HTR-8/SVneo (cell line): ENCODE data around the gene ADAMTSL1.

ENCODE experiments used
- DNase-seq: peaks from one replicate; pipeline ENCODE4 v3.0.0; 2011; ENCODE audit warnings: low spot score, mixed read lengths; ENCODE audit not compliant: insufficient read length
- FAIRE-seq: peaks from 2 replicates; lab custom pipeline; 2011; peaks lifted over from hg19 to GRCh38; lab: Jason Lieb, UNC

ADAMTSL1 gene

DNA sequence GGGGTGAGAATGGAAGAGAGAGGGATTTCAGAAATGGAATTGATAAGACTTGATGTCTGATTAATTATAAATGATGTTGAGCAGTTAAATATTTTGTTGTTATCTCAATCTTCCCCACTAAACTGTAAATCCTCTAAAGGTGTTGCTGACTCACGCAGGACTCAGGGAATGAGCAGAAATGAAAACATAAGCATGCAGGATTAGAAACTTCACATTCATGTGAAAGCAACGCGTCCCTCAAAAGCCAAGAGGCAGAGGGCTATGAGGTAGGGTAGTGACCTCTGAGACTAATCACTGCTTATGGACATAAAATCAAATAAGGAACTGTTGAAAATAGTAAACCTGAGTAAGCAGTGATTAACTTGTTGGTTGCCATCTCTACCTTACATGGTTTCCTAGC, 21.1 kb downstream of the ADAMTSL1 start:
- DNase-seq (no peak), FAIRE-seq (no peak)

DNA sequence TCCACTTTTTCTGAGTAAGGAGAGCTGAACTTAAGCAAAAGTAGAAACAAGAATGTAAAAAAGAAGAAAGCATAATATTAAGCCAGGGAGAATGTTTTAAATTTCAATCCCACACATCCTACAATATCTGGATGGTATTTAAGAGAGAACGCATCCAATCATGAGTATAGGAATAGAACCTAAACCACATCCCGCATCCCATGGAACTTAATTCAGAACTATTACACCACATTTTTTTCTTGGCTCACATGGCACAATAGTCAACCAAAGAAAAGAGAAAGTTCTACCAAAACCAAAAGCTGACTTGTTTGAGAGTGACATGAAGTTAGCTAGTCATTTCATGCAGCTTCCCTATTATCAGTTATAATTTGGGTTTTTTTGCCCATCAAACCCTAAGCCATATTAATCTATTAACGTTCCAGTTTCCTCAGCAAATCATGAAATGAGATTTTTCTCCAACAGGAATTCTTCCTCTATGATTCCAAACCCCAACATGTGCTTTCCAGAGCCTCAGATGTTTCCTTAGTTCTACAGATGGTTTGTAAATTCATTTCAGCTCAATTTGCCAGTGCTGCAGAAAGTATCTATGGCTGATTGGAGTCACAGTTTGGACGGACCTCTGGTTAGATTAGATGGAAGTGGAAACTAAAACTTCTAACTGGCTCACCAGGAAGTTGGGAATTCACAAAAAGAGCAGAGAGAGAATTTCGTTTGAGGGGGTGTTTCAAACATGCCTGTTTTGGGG, 22.5 kb downstream of the ADAMTSL1 start:
- DNase-seq (no peak), FAIRE-seq (no peak)

DNA sequence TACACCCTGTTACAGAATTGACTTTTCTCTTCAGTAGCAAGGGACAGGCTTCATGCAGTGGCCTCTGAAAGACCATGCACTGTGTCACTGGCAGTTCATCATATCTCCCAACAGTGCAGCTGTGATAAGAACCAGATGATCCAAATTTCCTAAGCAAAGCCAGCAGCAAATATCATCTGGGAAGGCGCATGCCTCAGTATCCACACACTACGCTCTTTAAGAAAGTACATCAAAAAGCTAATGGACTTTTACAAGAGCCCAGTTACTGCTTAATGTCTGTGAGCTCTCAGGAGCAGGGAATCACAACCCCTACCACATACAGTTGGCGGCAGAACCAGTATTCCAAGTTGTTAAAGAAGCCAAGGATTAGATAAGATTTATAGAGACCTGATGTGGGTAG, 25.1 kb downstream of the ADAMTSL1 start:
- DNase-seq (no peak), FAIRE-seq (no peak)

DNA sequence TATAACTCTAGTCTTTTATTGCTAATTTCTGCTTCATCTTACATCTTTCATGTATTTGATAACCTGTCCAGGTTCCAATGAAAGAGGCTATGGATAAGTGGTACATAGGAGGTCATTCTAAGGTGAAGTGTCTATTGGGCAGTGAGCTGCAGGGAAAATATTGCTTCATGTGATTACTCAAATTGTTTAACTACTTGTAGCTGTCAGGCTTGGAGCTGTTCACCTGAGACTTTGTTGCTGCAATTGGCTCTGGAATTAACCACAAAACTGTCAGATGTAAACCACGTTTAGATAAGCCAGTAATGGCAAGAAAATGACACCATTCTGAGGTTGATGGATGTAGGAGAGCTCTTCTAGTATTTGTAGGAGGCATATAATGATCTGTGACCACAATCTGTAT, 26.0 kb downstream of the ADAMTSL1 start:
- FAIRE-seq (no peak), DNase-seq (no peak)

DNA sequence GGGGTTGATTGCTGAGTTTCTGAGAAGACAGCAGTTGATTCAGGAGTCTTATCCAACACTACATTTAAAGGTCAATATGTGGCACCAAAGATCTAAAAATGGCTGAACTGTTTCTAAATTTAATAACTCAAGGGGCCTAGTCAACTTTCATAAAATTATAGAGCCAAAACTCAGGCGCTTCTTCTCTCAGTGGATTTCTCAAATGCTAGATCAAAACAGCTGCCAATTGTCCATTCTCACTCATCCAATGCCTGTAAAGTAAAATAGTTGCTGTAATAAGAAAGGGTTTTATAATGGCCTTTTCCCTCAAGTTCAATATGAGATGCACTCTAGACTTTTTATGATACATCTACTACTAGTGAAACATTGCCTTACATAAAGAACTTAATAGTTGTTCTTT, 26.5 kb downstream of the ADAMTSL1 start:
- FAIRE-seq (no peak), DNase-seq (no peak)

DNA sequence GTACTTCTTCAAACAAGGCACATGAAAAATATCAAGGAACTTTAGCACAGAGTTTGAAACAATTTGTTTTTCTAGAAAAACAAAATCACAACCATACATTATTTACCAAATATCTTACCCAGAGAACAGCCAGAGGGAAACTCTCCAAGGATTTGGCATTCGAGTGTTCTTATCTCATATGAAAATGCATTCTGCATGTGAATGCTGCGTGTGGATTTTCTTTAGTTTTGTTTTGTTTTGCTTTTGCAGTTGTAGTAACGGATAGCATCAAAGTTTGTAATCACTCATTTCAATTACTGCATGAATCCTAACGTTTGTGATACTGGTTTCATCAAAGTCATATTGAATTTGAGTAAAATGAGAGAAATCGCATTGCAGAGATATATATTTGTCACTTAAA, 28.0 kb downstream of the ADAMTSL1 start:
- no peak for DNase-seq
- FAIRE-seq: no peak

DNA sequence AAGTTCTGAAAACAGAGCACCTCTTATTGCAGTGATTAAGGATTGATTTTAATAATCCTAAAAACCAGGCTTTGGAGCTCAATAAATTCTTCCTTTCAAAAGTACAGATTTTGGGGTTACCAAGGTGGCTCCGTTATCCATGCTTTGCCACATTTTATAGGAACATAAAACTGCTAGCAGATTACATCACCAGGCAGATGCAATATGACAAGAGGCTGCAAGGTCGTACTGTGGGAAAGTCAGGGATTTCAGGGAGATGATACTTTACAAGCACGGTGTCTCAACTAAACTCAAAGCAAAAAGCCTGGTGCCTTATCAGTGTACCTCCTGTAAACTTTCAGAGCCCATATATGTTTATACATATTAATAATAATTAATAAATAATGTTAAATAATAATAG, 28.6 kb downstream of the ADAMTSL1 start:
- no peak for FAIRE-seq

DNA sequence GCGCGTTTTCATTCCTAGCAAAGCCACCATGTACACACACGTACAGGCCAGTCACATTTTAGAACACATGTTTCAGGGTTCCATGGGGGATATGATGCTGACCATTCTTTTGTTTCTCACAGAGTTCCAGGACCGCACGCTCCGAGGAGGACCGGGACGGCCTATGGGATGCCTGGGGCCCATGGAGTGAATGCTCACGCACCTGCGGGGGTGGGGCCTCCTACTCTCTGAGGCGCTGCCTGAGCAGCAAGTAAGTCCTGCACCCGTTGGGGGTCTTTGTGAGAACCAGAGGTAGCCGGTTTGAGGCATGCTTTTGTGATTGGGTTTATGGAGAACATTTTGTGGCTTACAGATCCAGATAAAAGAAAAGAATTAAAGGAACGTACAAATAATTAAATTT, 30.8 kb downstream of the ADAMTSL1 start:
- FAIRE-seq: no peak
- DNase-seq: no peak

More for the DNA sequence above, 28.6 kb downstream of the ADAMTSL1 start:
- no peak for DNase-seq

DNA sequence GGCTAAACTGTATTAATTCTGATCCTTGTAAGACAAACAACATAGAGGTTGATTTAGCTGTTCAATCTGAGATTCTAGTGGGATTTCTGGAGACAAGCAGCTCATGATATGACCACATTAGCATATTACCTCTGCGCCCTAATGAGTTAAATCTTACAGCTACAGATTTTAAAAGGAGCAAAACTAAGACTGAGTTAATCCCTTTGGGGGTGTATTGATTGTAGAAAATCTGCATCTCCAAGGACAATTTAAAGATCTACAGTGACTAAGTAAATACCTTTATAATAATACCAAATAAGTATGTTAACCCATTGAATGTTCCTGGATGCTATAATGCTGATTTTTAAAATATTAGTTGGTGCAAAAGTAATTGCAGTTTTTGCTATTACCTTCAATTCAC, 33.2 kb downstream of the ADAMTSL1 start:
- DNase-seq (no peak), FAIRE-seq (no peak)

DNA sequence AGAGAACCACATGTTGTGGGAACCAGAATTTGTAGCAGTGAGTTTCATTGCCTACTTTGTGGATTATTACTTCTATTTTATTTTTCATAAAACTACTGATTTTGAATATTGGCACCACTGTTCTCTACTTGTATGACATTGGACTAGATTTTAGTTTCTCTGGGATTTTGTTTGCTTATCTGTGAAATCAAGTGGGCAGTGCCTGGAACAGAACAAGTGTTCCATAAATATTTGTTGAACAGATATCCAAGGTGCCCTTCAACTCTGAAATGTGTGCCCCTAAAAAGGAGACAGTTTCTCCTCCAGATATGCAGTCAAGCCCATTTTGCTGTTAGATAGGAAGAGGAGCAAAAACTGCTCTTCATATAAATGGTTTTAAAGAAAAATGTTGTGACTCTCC, 42.6 kb downstream of the ADAMTSL1 start:
- DNase-seq: no peak
- FAIRE-seq: no peak

DNA sequence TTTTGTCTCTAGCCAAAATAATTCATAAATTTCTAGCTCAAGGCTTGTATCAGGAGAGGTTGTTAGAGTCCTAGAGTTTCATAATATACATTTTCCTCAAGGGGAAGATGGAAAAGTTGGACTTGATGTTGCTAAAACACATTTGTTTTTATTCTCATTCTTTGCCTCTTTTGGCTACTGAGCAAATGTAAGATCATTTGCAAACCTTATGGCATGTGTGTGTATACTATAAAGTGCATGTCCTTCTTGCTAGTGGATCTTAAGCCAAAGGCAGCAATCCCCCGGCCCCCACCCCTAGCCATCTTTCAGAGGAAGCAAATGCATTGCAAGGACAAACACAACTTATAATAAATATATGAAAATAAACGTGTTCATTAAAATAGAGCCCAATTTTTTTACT, 43.0 kb downstream of the ADAMTSL1 start:
- FAIRE-seq (no peak), DNase-seq (no peak)

DNA sequence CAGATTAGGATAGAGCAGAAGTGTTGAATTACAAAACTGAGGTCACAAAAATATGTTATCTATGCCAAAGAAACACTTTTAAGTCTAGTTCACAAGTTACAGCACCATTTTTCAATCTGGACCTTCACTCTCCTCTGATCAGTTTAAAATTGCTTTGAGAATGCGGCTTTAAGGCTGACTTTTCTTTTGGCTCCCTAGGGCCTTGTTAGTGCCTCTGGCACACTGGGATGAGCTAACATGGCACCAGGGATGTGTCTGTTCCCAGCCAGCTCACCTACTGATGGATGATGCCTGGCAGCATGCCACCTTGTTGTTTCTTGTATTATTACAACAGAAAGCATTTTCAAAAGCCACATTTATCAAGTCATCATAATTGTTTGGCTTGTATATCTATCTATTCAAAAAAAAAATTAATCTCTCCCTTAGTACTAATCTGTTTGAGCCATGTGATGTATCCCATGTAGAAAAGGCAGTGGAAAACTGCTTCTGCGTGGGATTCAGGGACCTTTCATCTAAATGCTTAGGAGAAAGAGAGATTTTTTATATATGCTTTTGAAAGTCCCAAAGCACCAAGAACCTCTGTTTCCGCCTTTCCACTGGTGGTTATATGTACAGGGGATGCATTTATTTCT, 46.6 kb downstream of the ADAMTSL1 start:
- FAIRE-seq: no peak
- DNase-seq: no peak

DNA sequence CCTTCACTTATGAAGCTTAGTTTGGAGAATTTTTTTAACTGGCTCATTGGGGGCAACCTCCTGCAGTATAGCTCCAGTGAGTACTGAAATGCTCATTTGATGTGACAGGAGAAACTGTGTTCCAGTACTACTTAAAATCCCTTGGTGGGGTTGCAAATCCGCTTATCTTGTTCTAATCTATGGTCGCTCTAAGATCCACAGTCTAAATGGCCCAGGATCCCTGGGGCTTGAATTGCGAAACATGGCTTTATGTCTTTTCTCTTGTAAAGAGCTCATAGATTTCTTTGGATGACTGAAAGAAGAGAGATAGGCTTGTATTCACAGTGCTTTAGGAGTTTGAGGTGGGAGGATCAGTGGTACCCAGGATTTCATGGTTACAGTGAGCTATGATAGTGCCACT, 52.7 kb downstream of the ADAMTSL1 start:
- DNase-seq (no peak), FAIRE-seq (no peak)

DNA sequence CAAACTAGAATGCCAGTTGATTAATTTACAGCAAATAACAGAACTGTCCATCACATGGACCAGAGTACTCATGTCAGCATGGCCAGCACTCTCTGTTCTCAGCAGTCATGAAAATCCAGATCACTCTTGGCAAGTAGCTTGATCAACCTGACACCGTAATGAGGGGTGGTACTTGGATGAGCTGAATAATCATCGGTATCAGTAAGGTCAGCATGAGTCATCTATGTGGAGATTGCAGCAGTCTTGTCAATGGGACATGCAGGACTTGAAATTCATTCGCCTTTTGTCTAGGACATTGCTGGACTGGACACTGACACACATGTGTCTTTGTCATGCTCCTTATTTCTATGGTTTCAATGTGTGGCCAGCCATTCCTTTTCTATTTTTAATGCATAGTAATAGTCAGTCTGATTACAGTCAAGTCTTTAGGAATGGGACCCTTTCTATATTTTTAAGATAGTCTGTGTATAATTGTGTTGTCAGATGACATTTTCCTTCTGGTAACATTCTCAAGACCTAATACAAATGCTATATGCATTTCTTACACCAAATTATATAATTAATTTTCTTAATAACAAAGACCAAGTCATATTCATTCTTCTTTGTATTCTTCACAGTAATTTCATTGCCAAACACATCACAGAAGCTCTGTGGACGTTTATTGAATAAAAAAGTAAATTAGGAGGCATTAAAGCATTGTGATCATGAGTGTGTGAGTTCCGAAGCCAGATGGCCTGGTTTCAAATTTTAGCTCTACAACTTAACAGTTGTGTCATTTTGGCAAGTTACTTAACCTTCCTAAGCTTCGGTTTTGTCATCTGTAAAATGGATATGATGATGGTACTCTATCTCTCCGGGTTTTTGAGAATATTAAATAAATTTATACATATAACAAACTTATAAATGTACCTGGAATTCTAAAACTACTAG, 57.4 kb downstream of the ADAMTSL1 start:
- FAIRE-seq: no peak
- DNase-seq: no peak

DNA sequence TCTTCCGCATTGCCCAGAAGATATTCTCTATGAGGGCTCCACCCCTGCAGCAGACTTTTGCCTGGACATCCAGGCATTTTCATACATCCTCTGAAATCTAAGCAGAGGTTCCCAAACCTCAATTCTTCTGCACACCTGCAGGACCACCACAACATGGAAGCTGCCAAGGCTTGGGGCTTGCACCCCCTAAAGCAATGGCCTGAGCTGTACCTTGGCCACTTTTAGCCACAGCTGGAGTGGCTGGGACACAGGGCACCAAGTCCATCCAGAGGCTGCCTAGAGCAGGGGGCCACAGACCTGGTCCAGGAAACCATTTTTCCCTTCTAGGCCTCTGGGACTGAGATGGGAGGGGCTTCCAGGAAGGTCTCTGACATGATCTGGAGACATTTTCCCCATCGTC, 60.7 kb downstream of the ADAMTSL1 start:
- FAIRE-seq (no peak), DNase-seq (no peak)

DNA sequence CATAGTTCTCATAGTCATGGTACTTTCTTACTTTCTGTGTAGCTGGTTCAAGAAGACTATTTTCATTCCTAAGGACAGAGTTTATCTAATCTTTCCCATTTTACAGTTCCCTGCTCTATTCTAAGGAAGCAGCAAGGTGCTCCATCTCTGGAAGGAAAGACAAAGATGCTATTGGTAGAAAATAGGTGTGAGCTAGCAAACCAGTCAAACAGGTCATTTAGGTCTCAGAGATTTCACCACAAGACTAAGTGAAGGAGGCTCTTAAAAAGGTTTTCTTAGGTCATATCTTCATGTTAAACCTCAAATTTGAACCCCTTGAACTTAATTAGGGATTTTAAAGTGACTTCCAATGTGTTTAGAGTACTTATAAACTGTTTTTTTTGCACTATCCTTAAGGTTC, 62.6 kb downstream of the ADAMTSL1 start:
- FAIRE-seq (no peak), DNase-seq (no peak)

DNA sequence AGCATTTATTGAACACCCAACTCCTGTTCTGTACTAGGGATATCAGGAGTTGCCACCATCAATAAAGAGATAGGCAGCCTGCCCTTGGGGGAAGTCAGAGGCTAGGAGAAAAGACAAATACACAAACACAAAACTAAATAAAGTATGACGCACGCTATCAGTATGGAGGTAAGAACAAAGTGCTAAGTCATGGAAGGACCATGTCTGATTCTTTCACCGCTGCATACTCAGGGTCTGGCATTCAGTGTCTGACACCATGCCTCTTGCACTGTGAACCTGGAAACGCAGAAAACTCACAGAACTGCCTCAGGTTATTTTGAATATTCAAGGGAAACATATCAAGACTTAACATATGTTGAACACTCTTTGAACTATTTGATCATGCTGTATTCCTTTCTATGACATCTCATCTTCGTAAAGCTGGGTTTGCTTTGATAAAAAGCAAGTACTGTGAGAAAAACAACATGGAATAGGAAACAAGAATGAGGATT, 65.3 kb downstream of the ADAMTSL1 start:
- DNase-seq (no peak), FAIRE-seq (no peak)

DNA sequence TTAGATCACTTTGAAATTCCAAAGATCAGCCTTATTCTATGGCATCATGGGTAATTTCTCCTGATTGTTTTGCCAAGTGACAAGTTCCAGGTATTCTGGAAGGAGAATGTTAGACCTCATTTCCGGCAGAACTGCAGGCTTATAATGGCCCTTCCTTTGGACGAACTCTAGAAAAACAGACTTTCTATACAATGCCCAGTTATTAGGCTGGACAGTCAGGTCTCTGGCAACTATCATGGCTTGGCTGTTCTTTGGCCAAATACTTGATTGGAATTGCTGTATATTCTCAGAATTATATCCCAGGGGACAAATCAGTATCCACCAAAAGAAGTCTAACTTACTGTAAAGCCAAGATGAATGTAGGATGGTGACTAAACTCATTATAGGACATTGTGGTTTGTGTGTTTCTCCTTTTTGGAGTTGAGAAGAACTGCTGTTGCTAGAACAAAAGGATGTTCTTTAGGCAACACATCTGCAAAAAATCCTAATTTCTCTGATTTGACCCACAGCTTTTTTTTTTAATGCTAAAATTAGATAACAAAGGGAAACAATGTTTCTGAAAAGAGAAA, 69.0 kb downstream of the ADAMTSL1 start:
- no peak for FAIRE-seq

DNA sequence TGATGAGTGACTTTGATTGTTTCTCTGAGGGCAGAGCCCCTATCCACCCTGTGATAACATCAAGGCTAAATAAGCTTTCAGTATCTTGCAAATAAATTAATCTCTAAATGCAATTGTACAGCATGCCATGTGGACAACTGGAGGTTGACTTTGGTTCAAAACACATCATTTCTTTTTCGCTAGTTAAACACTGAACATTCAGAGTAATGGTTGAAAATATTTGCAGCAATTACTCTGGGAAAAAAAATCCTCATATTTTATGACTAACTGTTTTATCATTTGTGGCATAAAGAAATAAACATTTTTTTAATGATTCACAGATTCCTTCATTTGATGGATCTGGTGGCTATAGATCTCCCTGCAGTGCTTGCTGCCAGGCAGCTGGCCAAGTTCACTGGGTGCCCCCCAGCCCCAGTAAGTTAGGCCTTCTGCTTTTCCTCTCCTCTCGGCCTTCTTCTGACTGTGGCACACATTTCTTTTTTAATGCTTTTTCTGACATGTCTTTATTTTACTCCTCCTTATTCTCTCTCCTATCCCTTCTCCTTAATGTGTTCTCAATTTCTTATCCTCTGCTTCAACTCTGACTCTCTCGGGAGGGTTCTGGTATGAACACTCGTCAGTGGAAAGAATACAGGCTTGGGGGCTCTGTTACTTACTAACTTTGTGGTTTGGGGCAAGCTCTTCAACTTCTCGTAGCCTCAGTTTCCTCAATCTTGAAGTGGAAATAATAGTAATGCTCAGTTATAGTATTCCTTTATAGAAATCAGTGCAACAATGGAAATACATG, 69.6 kb downstream of the ADAMTSL1 start:
- DNase-seq (peak; percentile 18), FAIRE-seq (no peak)

More for the DNA sequence above, 69.0 kb downstream of the ADAMTSL1 start:
- DNase-seq: no peak

DNA sequence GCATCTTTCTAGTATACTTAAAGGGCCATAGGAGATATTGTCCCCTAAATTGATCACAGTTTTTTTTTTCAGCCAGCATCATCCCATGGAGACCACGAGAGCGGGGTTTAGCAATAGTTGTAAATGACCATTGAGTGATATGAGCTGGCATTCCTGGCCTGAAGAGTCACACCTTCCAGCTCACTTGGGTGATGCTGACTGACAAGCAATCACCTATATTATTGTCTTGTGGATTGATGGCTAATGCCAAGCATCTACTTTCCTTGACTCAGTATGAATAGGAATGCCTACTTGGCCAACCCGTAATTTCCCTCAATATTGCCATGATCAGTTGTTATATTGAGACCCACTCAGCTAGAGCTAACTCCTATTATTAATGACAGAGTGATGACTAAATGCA, 70.5 kb downstream of the ADAMTSL1 start:
- DNase-seq (no peak), FAIRE-seq (no peak)
